Pancreas (tissue), 10 donors: ENCODE data around the gene BCL2L13. TPM values are rescaled to one million over a fixed set of nuclear protein-coding genes. Genes with fewer than 3 reads are reported as not detected.

Experiments
- ATAC-seq, 4 donors: fragments of 200-7000 bp; cut with Tn5 transposase; one replicate each; pipeline versions ENCODE4 v1.8.0 to v1.9.1; 2020; ENCODE audit warnings: mild to moderate bottlenecking in 4 of 4, moderate library complexity in 4 of 4
- DNase-seq, 6 donors: peaks; one replicate each; pipeline ENCODE4 v3.0.0-alpha.2; 2020
- FAIRE-seq: peaks from 2 replicates; lab custom pipeline; 2012; peaks lifted over from hg19 to GRCh38; lab: Jason Lieb, UNC
- H3K27ac ChIP-seq, 4 donors: fragments of 200-600 bp; sonication (generic); 1 replicate in 3 of 4; 2 replicates in 1 of 4; pipeline versions ENCODE4 v1.5.0 to v1.8.0; 2020
- H3K27me3 ChIP-seq, 4 donors: fragments of 200-600 bp; one replicate each; pipeline ENCODE4 v1.8.0; 2021
- H3K36me3 ChIP-seq, 3 donors: fragments of 200-600 bp; sonication (generic) in 1 of 3; one replicate each; pipeline versions ENCODE4 v1.5.0 to v1.8.0; 2020 to 2021
- H3K4me1 ChIP-seq, 3 donors: fragments of 200-600 bp; one replicate each; pipeline ENCODE4 v1.8.0; 2021
- H3K4me3 ChIP-seq, 4 donors: fragments of 200-600 bp; sonication (generic) in 2 of 4; one replicate each; pipeline versions ENCODE4 v1.5.0 to v1.8.0; 2020 to 2021
- H3K9me3 ChIP-seq, 4 donors: fragments of 200-600 bp; one replicate each; pipeline ENCODE4 v1.8.0; 2021
- WGBS, 2 donors: extraction: QIAGEN DNeasy Blood & Tissue Kit; methylation state at CpG; one replicate each; pipeline ENCODE4 v1.1.7; 2013; 5-methylcytosine and 5-hydroxymethylcytosine counted together
- intact Hi-C, 3 donors: fragments of 100-400 bp; cut with DNase I; formaldehyde crosslinking; loops; one replicate each; pipeline versions ENCODE4 v1.11.1 to v1.14.2; 2022
- polyA plus RNA-seq, 2 donors: library from polyadenylated mRNA; stranded (reverse); fragments of 200-250 nt; gene quantifications; one replicate each; pipeline ENCODE4 v1.2.3, GENCODE V29; 2013
- total RNA-seq, 6 donors: library from RNA; stranded (reverse); fragmentation: NEBNext Ultra II Directional in 4 of 6; extraction: Animal tissue kit (Norgen Biotek cat#: 25700) in 4 of 6; gene quantifications; one replicate each; pipeline versions ENCODE4 v1.2.1 to v1.2.4, GENCODE V29; 2021 to 2023
- TF ChIP-seq, protein P1 (sequence below), 4 donors: fragments of 200-600 bp; sonication (generic) in 3 of 4; IDR thresholded peaks; one replicate each; pipeline versions ENCODE4 v1.5.0 to v1.8.0; 2021; ENCODE audit warnings: antibody characterized with exemption in 4 of 4
- donor health status: healthy with polysubstance abuse.
- donor health status: DM: no; HTN: no; CAD: no; lungs with moderate emphysema.
- donor health status: DM: no; HTN: no; CAD: no.
- donor health status: control.
- donor health status: control.
- donor health status: Bipolar disorder and iron deficiency.
- donor health status: DM: yes; HTN: yes; CAD: no.
- donor health status: DM: no; HTN: no; CAD: no.
- donor health status: DM: no; HTN: no; CAD: no.
- donor health status: DM: yes; HTN: yes; CAD: no.

The BCL2L13 gene, protein sequence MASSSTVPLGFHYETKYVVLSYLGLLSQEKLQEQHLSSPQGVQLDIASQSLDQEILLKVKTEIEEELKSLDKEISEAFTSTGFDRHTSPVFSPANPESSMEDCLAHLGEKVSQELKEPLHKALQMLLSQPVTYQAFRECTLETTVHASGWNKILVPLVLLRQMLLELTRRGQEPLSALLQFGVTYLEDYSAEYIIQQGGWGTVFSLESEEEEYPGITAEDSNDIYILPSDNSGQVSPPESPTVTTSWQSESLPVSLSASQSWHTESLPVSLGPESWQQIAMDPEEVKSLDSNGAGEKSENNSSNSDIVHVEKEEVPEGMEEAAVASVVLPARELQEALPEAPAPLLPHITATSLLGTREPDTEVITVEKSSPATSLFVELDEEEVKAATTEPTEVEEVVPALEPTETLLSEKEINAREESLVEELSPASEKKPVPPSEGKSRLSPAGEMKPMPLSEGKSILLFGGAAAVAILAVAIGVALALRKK
- total RNA-seq (10 to 100 TPM; 20.5 to 30.9 (median 25.5) TPM), polyA plus RNA-seq (10 to 100 TPM; 11.7 to 19.4 TPM)

DNA sequence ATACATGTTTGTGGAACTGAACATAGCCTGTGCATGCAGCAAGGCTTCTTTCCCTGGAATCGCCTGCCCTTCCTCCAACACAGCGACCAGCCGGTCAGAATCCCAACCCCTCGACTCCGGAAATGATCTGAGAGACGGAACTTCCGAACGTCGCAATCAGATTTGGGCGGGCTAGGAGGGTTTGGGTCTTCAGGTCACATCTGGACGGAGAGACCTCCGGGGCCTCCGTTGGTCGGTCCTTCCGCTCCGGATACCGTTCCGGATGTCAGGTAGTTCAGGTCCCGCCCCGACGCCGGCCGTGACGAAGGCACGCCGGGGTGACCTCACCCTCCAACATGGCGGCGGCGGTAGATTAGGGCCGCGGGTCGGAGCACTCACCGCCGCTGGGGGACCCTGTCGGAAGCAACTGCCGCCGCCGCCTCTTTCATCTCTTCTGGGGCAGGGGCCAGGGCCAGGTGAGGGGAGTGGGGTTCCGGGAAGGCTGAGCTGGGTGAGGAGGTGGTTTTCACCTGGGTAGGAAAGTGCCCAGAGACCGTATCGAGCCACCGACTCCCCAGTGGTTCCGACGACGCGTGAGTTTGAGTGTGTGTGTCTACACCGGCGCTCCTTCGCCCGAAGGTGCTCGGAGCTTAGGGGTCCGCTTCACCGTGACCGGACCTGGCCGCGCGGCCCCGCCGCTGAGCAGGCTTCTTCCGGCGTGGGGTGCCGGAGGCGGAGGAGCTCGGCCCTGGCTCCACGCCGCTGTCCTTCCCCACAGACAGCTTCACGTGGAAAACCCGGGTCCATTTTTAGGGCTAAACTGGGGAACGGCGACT, at the start of gene BCL2L13:
Gene BCL2L13 (plus strand): TSS at position 326 of the 815 bp plus-strand sequence. CDS start 16,955 bp downstream, outside the sequence.
- intact Hi-C loops: no loop called here
- 0 to 1% methylated on average over 70 of the region's 70 CpGs for WGBS, 2 donors
- Histone ChIP-seq H3K4me1 (peaks cover 0 to 16% (median 4%) of the 10 kb centered on the region in 3 donors), H3K9me3 (no peaks in the 10 kb centered on the region), H3K4me3 (peak within 1 kb of the TSS; percentile 60 to 76 (median 64)), H3K36me3 (no peaks in the 10 kb centered on the region), H3K27me3 (no peaks in the 10 kb centered on the region), H3K27ac (peak within 1 kb of the TSS; percentile 97 to 99 (median 98))
- FAIRE-seq (no peak), ATAC-seq (peak; percentile 96 to 99 (median 96)), DNase-seq (peak; percentile 89 to 96 (median 92))
- TF ChIP-seq, protein P1, sequence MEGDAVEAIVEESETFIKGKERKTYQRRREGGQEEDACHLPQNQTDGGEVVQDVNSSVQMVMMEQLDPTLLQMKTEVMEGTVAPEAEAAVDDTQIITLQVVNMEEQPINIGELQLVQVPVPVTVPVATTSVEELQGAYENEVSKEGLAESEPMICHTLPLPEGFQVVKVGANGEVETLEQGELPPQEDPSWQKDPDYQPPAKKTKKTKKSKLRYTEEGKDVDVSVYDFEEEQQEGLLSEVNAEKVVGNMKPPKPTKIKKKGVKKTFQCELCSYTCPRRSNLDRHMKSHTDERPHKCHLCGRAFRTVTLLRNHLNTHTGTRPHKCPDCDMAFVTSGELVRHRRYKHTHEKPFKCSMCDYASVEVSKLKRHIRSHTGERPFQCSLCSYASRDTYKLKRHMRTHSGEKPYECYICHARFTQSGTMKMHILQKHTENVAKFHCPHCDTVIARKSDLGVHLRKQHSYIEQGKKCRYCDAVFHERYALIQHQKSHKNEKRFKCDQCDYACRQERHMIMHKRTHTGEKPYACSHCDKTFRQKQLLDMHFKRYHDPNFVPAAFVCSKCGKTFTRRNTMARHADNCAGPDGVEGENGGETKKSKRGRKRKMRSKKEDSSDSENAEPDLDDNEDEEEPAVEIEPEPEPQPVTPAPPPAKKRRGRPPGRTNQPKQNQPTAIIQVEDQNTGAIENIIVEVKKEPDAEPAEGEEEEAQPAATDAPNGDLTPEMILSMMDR (IDR thresholded peaks at IDR 0.05): no peak

DNA sequence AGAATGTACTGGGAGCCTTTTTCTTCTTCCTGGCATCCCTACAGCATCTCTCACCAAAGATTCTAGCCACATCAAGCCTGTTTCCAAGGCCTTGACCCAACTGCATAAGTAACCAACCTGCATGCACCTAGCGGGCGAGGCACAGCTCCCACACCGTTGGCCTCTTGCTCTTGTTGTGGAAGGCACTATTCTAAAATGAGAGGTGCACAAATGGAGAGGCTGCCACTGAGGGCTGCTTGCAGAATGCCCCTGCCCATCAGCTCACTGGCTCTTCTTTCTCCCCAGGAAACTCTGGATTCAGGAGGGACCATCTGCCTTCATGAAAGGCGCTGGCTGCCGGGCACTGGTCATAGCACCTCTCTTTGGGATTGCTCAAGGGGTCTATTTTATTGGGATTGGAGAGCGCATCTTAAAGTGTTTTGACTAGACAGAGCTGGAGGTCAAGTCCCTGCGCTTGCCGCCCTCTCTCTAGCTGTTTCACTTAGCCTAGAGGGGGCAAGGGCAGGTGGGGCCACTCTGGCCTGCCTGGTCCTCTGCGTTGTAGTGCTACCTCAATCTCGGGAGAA, 48.7 kb upstream of the BCL2L13 start:
- intact Hi-C loops: no loop called here

DNA sequence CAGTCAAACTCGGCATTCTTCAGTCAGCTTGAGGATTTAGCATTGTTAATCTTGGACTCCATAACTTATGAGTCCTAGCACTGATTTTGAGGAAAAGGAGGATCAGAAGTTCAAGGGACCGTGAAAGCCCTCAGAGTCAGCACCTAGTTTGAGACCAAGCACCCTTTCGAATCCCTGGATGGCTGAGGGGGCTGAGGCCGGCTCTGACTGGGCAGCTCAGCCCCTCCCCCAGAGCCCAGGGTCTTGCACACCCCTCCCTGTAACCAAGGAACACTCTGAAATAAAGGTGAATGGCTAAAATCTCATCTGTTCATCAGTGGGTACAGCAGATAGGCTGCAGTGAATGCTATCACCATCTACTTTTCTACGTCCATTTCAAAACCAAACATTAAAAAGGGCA, 48.0 kb upstream of the BCL2L13 start:
- no peak overlapping the region for H3K27ac ChIP-seq
- no peak overlapping the region for H3K4me3 ChIP-seq
- DNase-seq (peak in 1 of 6 donors; percentile 23), ATAC-seq (no peak), FAIRE-seq (no peak)
- intact Hi-C loops: no loop called here
- H3K27me3 ChIP-seq: no peaks in the 10 kb centered on the region
- TF ChIP-seq, protein P1 (IDR thresholded peaks at IDR 0.05): no peak
- H3K9me3 ChIP-seq: no peaks in the 10 kb centered on the region
- no peaks in the 10 kb centered on the region for H3K4me1 ChIP-seq
- 87 to 89% methylated on average over 5 of the region's 5 CpGs for WGBS, 2 donors
- H3K36me3 ChIP-seq: peaks cover 5 to 47% (median 21%) of the 10 kb centered on the region in 3 donors

More for the DNA sequence above, 48.7 kb upstream of the BCL2L13 start:
- peak in 1 of 6 donors; percentile 21 for DNase-seq
- WGBS, 2 donors: 91% methylated on average over 10 of the region's 10 CpGs
- TF ChIP-seq, protein P1 (IDR thresholded peaks at IDR 0.05): no peak
- no peak for FAIRE-seq
- no peaks in the 10 kb centered on the region for H3K27me3 ChIP-seq
- H3K4me3 ChIP-seq: no peak overlapping the region
- H3K9me3 ChIP-seq: no peaks in the 10 kb centered on the region
- H3K36me3 ChIP-seq: peaks cover 5 to 40% (median 19%) of the 10 kb centered on the region in 3 donors
- no peak overlapping the region for H3K27ac ChIP-seq
- ATAC-seq: no peak
- no peaks in the 10 kb centered on the region for H3K4me1 ChIP-seq

DNA sequence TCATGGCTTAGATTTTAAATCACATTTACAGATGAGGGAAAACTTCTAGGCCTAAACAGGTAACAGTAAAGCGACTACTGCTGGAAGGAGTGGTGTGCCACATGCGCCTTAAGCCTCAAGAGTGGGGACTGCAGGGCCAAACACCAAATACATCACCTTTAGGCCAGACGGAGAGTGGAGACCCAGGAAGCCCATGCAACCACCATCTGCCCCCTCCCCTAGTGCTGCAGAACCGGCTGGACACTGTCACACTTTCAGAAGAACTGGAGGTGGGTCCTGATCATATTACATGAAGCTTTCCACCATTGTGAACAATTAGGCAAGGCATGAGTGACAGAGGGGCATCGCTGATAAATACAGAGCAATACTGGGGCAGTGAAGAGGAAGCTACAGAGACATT, 46.4 kb upstream of the BCL2L13 start:
- H3K9me3 ChIP-seq: no peaks in the 10 kb centered on the region
- TF ChIP-seq, protein P1 (IDR thresholded peaks at IDR 0.05): no peak
- no peaks in the 10 kb centered on the region for H3K27me3 ChIP-seq
- no peak for FAIRE-seq
- 84 to 86% methylated on average over 5 of the region's 5 CpGs for WGBS, 2 donors
- H3K4me3 ChIP-seq: no peak overlapping the region
- H3K36me3 ChIP-seq: peaks cover 5 to 62% (median 33%) of the 10 kb centered on the region in 3 donors
- intact Hi-C loops: no loop called here
- DNase-seq: peak in 1 of 6 donors; percentile 6
- H3K4me1 ChIP-seq: no peaks in the 10 kb centered on the region
- H3K27ac ChIP-seq: no peak overlapping the region
- no peak for ATAC-seq
